ENCODE results near the gene SLCO1C1.
"Not testable (repeated sequence)": the region's sequence is repeated elsewhere in the genome, so short reads cannot be mapped to it uniquely, and the experiment has no call there.

Gene SLCO1C1, protein sequence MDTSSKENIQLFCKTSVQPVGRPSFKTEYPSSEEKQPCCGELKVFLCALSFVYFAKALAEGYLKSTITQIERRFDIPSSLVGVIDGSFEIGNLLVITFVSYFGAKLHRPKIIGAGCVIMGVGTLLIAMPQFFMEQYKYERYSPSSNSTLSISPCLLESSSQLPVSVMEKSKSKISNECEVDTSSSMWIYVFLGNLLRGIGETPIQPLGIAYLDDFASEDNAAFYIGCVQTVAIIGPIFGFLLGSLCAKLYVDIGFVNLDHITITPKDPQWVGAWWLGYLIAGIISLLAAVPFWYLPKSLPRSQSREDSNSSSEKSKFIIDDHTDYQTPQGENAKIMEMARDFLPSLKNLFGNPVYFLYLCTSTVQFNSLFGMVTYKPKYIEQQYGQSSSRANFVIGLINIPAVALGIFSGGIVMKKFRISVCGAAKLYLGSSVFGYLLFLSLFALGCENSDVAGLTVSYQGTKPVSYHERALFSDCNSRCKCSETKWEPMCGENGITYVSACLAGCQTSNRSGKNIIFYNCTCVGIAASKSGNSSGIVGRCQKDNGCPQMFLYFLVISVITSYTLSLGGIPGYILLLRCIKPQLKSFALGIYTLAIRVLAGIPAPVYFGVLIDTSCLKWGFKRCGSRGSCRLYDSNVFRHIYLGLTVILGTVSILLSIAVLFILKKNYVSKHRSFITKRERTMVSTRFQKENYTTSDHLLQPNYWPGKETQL

DNA sequence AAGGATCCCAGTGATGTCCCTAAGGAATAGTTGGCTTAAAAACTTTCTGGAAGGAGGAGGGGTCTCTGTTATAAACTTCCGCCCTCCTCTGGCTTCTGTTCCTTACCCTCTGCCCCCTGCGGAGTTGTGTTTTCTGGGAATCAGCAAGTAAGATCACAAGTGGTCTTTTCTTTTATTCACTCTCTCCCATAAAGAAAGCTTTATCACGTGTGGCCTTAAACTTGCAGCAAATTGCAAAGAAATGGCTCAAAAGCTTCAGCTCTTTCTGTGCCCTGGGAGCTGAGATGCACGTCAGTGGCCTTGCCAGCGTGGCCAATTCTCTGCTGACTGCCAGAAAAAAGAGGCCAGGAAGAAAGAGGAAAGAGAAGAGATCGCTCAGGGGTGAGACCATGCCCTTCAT, at the start of gene SLCO1C1:
SLCO1C1 (plus strand) TSS at position 101 of the 400 bp plus-strand sequence. CDS start 4,245 bp downstream, outside the sequence.
- DNase-seq = no peak

DNA sequence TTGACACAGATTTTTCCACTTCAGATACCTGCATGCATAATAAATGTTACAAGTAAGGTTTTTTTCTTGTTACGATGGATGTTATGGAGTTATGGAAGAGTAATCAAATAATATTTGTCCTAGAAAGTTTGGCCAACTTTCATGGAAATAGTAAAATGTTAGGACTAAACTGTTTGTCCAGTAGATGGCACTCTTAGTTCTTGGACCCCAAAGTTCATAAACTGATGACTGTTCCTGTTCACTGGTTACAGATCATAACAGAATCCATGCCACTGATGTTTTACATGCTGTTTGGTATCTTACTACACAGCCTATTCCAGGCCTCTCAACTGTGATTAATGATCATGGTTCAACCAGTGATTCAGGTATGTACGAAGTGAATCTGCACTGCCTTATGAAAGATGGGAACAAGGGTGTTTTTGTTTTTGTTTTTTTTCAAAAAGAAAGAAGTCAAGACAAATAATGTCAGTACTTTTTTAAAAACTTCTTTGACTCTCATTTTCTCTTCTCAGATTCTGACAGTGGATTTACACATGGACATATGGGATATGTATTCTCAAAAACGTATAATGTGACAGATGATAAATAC, 48.8 kb upstream of the SLCO1C1 start:
- no peak for DNase-seq

DNA sequence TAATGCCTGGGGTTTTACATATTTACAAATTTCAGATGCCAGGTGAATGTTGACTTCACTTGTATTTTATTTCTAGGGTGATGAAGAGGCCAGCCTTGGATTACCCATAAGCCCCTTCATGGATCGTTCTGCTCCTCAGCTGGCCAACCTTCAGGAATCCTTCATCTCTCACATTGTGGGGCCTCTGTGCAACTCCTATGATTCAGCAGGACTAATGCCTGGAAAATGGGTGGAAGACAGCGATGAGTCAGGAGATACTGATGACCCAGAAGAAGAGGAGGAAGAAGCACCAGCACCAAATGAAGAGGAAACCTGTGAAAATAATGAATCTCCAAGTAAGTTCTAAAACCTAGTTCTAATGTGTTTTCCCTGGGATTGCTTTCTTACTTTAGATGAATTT, 41.3 kb upstream of the SLCO1C1 start:
- DNase-seq = no peak

DNA sequence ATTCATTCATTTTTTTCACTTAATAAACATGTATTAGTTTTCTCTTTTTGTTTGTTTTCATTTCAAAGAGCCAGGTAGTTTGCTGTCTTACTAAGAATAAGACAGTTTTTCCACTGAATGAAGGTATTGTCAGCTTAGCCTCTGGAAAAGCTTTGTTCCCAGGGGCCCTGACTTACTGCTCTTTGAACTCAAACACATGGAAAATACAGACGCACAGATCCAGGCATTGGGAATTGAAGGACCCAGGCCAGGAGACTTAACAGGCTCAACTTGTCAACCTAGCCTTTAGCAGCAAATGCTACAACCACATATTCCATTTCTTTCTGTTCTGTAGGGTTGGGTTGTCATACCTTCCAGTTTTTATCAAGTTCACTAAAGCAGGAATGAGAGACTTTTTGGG, 38.5 kb upstream of the SLCO1C1 start:
- no peak for DNase-seq

DNA sequence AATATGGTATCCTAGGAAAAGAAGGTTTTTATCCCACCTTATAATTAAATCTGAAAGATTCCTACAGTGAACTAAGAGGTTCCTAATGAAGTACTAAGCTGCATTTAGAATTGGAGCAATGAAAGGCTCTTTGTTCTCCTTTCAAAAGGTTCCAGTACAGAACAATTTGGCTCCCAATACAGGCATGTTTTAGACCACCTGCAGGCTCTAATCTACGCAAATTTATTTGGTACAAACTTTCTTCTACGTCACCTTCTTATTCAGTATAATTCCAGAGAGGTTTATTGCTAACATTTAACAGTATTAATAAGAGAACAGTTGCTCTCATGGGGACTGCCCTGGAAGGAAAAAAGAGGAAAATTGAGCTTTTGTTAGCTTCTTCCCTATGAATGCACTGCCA, 37.6 kb upstream of the SLCO1C1 start:
- no peak for DNase-seq

DNA sequence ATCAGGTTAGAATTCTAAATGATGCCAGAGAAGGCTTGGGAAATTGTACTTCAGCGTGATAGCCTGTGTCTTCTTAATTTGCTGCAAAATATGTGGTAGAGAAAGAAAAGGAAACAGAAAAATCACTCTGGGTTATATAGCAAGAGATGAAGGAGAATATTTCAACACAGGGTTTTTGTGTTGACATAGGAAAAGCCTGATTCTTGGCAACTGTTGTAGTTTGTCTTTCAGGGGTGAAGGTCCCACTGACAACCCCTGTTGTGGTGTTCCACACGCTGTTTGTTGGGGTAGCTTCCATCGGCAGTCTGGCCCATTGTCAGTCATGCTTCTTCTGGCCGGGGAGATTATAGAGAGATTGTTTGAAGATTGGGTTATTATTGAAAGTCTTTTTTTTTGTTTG, 13.8 kb upstream of the SLCO1C1 start:
- DNase-seq = no peak

DNA sequence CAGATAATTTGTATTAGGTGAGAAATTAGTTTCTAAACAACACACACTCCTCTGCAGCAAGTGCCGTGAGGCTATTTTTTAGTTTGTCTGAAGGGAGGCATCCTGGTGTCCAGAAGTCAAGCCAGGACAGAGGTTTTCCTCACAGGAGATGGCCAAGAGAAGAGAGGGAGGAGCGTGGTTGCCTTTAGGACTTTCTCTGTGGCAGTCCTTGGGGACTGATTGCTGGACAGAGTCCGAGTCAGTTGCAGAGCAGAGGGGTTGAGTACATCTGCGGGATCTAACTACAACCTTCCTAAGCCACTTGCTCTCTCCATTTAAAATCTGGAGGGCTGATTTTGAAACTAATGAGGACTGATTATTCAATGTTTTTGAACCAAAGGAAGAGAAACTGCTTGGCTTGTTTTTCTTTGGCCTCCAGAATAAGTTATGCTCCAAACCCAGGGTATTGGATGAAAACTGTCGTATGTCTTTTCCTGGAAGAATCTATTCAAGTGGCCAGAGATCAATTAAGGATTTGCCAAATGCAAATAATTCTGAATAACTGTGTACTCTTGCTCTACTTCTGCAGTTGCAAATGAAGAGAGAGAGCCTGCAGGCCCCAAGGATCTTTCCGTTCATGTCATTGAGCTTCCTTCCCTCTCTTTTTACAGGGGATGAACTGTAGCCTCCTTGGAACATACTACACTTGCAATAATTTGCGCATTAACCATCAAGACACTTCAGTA, 1.2 kb downstream of the SLCO1C1 start:
- no peak for DNase-seq

DNA sequence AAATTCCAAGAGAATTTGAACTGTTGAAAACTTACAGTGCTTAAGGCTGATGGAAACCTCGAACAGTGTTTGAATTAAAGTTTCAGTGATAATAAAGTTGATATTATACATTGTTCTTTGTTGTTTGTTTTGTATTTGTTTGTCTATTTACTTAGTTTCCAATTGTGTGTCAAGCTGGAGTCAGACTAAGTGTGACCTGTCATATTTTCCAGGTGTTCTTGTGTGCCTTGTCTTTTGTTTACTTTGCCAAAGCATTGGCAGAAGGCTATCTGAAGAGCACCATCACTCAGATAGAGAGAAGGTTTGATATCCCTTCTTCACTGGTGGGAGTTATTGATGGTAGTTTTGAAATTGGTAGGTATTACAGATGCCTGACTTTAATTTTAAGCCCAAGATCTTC, 6.0 kb downstream of the SLCO1C1 start:
- no peak for DNase-seq

DNA sequence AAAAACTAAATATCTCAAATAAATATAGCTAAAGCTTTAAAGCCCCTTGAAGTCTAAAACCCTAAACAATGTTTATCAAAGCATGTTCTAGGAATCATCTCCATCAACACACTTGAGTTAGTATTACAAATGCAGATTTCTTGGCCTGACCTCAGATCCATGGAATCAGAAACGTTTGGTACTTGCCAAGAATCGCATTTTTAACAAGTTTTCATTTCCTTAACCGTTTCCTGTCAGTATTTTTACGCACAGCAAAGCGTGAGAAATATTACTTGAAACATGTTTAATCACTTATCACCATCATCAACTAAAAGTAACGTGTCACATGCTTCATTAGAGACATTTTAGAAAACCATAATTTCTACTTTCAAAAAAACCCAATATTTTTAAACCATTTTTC, 9.7 kb downstream of the SLCO1C1 start:
- DNase-seq = no peak

DNA sequence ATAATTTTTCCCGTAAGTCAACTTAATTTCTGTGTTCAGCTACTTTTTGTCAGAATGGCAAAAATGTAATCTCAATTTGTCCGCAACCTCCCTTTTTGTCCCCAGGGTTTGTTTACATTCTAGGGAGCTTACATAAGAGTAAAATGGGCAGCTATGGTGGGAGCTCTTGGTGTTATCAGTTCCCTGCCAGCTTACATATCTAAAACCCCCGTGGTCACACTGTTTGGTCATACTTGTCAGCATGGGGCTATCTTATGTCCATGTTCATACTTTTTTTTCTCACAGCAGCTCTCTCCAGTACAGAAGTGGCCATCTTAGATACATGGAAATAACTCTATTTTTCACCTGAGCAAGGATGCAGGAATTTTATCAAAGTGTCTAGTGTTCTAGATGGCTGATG, 16.7 kb downstream of the SLCO1C1 start:
- no peak for DNase-seq

DNA sequence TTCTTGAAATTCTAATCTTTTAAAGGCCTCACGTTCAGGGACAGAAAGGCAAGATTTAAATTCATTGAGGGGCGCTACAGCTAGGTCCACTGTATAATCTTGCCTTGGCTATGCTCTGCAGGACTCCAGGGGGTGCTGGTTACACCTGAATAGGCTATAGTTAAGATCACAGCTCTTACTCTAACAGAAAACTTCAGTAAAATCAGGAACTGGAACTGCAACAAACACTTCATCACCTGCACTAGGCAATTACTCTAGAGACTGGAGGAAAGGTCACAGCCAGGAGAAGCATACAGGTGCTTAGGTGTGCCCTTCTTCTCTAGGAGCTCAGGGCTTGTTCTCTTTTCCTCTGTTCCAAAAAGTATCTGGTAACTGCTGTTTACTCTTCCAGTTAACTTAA, 20.9 kb downstream of the SLCO1C1 start:
- DNase-seq = no peak

DNA sequence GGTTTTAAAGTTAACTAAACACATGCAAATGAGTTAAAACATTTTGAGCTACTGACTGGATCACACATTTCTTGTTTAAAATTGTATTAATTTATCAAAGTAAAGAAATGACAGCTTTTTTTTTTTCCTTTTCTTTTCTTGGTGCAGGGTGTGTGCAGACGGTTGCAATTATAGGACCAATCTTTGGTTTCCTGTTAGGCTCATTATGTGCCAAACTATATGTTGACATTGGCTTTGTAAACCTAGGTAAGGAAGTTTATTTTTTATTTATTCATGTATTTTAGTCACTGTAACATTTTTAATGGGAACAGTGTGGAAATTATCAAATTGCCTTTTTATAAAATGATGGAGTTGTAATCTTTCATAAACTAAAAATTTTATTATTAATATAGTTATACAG, 21.9 kb downstream of the SLCO1C1 start:
- no peak for DNase-seq

DNA sequence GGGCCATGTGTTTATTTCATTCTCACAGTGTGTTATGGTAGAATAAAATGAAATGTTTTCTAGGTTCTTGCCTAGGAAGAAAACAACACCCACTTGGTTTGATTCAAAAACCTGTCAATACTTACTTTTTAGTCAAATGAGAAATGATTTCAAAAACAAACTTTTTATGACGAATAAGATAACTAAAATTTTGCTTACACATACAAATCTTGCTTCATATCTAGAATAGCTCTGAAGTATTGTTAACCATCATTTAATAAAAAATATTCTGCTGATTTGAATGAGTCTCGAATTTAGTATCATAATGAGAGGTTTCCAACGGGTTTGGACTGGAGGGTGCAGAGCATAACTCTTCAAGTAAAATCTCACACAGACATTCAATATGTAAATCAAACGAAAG, 23.2 kb downstream of the SLCO1C1 start:
- DNase-seq = no peak

DNA sequence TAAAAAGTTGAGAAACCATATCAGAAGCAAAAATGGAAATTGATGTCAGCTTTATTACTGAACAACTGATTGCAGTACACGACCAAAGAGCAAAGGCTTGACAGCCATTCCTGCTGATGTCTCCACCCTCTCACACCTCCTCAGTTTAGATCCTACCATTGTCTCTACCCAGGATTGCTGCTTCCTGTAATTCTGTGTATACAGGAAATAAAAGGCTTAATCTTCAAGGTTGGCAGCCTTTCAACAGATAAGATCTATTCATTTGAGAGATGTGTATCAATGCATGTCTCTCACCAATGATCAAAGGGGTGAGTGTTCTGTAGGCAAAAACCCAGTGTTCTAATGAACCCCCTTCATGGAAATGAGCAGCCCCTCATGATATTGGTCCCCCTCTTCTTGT, 27.0 kb downstream of the SLCO1C1 start:
- DNase-seq = no peak

DNA sequence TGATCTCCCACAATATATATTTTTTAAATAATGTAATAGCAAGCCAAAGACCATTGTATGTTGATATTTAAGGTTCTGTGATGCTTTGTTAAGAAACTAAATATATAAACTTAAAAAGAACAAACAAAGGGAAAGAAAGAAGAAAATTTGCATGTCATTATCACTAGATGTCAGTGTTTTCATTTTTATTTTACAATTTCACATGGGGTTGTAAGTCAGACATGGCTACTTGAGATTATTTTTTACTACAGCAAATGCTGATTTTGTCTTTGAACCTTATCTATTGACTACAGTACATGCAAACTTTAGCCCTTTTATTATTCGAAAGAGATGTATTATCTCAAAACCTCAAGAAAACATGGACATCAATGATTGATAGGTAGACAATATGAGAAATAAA, 36.1 kb downstream of the SLCO1C1 start:
- DNase-seq = no peak

DNA sequence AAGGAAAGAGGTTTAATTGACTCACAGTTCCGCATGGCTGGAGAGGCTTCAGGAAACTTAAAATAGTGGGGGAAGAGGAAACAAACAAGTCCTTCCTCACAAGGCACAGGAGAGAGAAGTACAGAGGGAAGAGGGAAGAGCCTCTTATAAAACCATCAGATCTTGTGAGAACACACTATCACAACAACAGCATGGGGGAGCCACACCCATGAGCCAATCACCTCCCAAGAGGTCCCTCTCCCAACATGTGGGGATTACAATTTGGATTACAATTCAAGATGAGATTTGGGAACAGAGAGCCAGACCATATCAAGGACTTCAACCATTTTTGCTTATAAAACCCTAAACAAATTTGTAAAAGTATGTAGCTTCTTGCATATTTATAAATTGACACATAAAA, 45.8 kb downstream of the SLCO1C1 start:
- no peak for DNase-seq

DNA sequence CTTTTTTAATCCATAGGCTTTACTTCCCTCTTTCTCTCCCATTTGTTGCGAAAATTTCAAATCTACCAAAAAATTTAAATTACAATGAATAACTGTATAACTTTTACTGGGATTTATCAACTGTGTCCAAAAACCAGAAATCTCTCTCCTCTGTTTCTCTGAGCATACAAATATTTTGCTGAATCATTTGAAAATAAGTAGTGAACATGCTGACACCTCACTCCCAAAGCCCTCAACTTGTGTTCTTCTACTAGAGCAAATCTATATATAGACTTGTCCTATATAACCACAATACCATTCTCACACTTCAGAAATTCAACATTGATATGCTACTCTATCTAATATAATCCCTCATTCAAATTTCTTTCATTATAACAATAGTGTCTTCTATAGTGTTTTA, 53.1 kb downstream of the SLCO1C1 start:
- no peak for DNase-seq

DNA sequence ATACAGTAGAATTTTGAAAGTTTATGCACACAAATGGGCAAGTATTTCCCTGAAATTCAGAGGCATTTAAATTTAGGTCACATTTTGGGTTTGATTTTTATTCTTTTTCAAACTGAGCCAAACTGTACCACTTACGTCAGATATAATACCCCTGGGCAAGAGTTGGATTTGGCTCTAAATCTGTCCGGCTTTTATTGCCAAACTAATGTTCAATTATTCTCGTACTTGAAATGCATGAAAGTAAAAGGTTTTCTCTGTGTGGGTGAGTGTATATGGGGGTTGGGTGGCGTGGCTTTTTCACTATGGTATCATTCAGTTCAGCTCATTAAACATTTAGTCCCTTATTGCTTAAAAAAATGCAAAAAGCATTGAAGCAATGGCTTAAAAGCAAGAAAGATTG, 55.9 kb downstream of the SLCO1C1 start:
- DNase-seq = no peak

DNA sequence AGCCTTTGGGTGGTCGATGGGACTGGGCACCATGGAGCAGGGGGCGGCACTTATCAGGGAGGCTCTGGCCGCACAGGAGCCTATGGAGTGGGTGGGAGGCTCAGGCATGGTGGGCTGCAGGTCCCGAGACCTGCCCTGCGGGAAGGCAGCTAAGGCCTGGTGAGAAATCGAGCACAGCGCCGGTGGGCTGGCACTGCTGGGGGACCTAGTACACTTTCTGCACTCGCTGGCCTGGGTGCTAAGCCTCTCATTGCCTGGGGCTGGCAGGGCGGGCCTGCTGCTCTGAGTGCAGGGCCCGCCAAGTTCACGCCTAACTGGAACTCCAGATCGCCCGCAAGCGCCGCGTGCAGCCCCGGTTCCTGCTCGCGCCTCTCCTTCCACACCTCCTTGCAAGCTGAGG, 82.3 kb downstream of the SLCO1C1 start:
- no peak for DNase-seq

DNA sequence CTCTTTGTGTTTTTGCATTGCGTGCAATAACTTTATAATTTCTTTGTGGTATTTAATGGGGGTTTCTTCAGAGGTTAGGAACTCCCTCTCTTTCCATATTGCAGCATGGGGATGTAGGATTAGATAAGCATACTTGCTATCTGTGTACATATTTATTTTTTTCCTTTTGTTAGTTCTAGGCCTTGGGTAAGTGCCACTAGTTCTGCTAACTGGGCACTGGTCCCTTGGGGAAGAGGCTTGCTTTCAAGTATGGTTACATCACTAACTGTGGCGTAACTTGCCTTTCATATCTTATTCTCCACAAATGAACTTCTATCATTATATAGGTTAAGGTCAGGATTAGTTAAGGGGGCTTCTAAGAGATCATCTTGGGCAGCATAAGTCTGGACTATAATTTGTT, 83.8 kb downstream of the SLCO1C1 start:
- DNase-seq = no peak

DNA sequence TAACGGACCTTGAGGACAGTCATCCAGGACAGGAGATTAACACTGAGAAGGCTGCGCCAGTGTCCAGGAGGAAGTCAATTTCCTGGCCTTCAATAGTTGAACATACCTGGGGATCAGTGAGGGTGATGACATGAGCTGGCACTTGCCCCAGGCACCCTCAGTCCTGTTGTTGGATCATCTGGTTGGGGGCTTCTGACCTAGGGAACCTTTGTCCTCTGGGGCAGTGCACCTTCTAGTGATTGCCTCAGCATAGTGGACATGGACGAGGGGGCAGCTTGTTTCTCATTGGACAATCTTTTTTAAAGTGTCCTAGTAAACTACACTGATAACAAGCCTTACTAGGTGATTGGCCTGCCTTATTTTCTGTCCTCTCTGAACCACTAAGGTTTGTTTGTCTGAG, 84.8 kb downstream of the SLCO1C1 start:
- not testable (repeated sequence) for DNase-seq

DNA sequence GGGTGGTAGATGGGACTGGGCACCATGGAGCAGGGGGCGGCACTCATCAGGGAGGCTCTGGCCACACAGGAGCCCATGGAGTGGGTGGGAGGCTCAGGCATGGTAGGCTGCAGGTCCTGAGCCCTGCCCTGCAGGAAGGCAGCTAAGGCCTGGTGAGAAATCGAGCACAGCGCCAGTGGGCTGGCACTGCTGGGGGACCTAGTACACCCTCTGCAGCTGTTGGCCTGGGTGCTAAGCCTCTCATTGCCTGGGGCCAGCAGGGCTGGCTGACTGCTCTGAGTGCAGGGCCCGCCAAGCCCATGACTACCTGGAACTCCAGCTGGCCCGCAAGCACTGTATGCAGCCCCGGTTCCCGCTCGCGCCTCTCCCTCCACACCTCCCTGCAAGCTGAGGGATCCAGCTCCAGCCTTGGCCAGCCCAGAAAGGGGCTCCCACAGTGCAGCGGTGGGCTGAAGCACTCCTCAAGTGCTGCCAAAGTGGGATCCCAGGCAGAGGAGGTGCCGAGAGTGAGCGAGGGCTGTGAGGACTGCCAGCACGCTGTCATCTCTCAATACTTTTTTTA, 88.7 kb downstream of the SLCO1C1 start:
- DNase-seq = not testable (repeated sequence)

DNA sequence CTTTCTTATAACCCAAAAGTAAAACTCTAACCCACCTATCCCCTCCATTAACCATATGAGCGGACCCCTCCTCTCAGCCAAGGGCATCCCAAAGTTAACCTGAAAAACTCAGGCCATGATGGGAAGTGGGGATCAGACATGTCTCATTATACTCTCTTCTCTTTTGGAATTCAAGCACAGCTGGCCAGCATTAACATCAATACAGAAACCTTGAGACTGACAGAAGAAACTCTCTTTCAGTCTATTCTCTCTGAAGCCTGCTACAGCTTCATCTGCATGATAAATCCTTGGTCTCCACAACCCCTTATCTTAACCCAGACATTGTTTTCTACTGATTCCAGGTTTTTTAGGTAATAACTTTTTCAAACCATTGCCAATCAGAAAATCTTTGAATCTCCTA, 97.8 kb downstream of the SLCO1C1 start:
- no peak for DNase-seq

All from DMS79 treated with DMSO at 0.1 percent for 48 hours (cell line).